Hepatocyte (in vitro differentiated cells): ENCODE measurements around the gene SORCS2. TPM values are rescaled to one million over a fixed set of nuclear protein-coding genes. Genes with fewer than 3 reads are reported as not detected.

Experiments
- DNase-seq: peaks from one replicate; pipeline ENCODE4 v3.0.0-alpha.2; 2016; ENCODE audit warnings: low spot score
- H2AFZ ChIP-seq: fragments of 200-600 bp; sonication (generic); 2 replicates; pipeline ENCODE4 v1.6.0; 2016; ENCODE audit warnings: antibody characterized with exemption, mild to moderate bottlenecking
- H3K27ac ChIP-seq: fragments of 200-600 bp; sonication (generic); 2 replicates; pipeline ENCODE4 v1.5.1; 2016; ENCODE audit warnings: mild to moderate bottlenecking
- H3K27me3 ChIP-seq: fragments of 200-600 bp; sonication (generic); 2 replicates; pipeline ENCODE4 v1.6.1; 2016
- H3K36me3 ChIP-seq: fragments of 200-600 bp; sonication (generic); replicated peaks from 2 replicates; pipeline ENCODE4 v1.5.1; 2016; ENCODE audit warnings: low read depth; ENCODE audit not compliant: insufficient read depth
- H3K4me1 ChIP-seq: fragments of 200-600 bp; sonication (generic); 2 replicates; pipeline ENCODE4 v1.5.1; 2016; ENCODE audit warnings: mild to moderate bottlenecking, moderate library complexity; ENCODE audit not compliant: insufficient read depth
- H3K4me2 ChIP-seq: fragments of 200-600 bp; sonication (generic); 2 replicates; pipeline ENCODE4 v1.6.0; 2016
- H3K4me3 ChIP-seq: fragments of 200-600 bp; sonication (generic); 2 replicates; pipeline ENCODE4 v1.5.1; 2016; ENCODE audit warnings: mild to moderate bottlenecking
- H3K79me2 ChIP-seq: fragments of 200-600 bp; sonication (generic); 2 replicates; pipeline ENCODE4 v1.6.0; 2017; ENCODE audit warnings: mild to moderate bottlenecking
- H3K9me2 ChIP-seq: fragments of 200-600 bp; sonication (generic); replicated peaks from 2 replicates; pipeline ENCODE4 v1.6.0; 2017; ENCODE audit warnings: mild to moderate bottlenecking; ENCODE audit not compliant: insufficient read depth
- H3K9me3 ChIP-seq: fragments of 200-600 bp; sonication (generic); 2 replicates; pipeline ENCODE4 v1.5.1; 2016; ENCODE audit warnings: low read depth, mild to moderate bottlenecking
- H4K20me1 ChIP-seq: fragments of 200-600 bp; sonication (generic); 2 replicates; pipeline ENCODE4 v1.6.0; 2016; ENCODE audit warnings: mild to moderate bottlenecking; ENCODE audit not compliant: insufficient read depth, poor library complexity, severe bottlenecking
- CTCF ChIP-seq: fragments of 200-600 bp; sonication (generic); IDR thresholded peaks from 2 replicates; pipeline ENCODE4 v1.5.1; 2016; ENCODE audit warnings: antibody characterized with exemption, mild to moderate bottlenecking; ENCODE audit not compliant: poor library complexity
- EZH2 ChIP-seq: fragments of 200-600 bp; sonication (generic); IDR thresholded peaks from 2 replicates; pipeline ENCODE4 v1.6.1; 2016; ENCODE audit warnings: antibody characterized with exemption, mild to moderate bottlenecking, borderline replicate concordance
- EZH2phosphoT487 ChIP-seq: fragments of 200-600 bp; sonication (generic); IDR thresholded peaks from one replicate; pipeline ENCODE4 v1.6.1; 2018; ENCODE audit warnings: antibody characterized with exemption, mild to moderate bottlenecking, low read depth, moderate library complexity; ENCODE audit not compliant: unreplicated experiment, severe bottlenecking
- WGBS: methylation state at CpG from one replicate; pipeline ENCODE4 v1.1.6; 2016; ENCODE audit warnings: low lambda C conversion rate; ENCODE audit errors: missing lambda C conversion rate; 5-methylcytosine and 5-hydroxymethylcytosine counted together
- polyA plus RNA-seq: library from polyadenylated mRNA; unstranded; fragments of >200 nt; fragmentation: Nextera tagmentation; extraction: Ambion mirVana; gene quantifications from 2 replicates; pipeline ENCODE4 v1.2.1, GENCODE V29; 2016
- total RNA-seq: library from RNA; depleted of rRNA; stranded (reverse); fragments of >200 nt; gene quantifications from 2 replicates; pipeline ENCODE4 v1.2.3, GENCODE V29; 2014

The SORCS2 gene
- total and polyA plus RNA-seq, 2 experiments from 2014 or later: 1.6 to 4.8 TPM

- Histone ChIP-seq H3K27me3 (no peaks in the 10 kb centered on the region), H3K79me2 (no peaks in the 10 kb centered on the region), H3K4me3 (no peak overlapping the region), H3K4me2 (no peak overlapping the region), H3K9me3 (no peaks in the 10 kb centered on the region), H4K20me1 (no peaks in the 10 kb centered on the region), H3K4me1 (peaks cover 22% of the 10 kb centered on the region), H3K36me3 (no peaks in the 10 kb centered on the region), H3K9me2 (no peaks in the 10 kb centered on the region), H3K27ac (no peak overlapping the region), H2AFZ (no peak overlapping the region)
- DNase-seq: no peak
- WGBS: 87% methylated on average over 16 of the region's 17 CpGs
- TF ChIP-seq EZH2phosphoT487: no peak
- TF ChIP-seq EZH2: no peak
- TF ChIP-seq CTCF: no peak
These were observed 238.8 kb downstream of the SORCS2 start for GRCh38 chr4:7430965-7431695.

- peak; percentile 66 for DNase-seq
- Histone ChIP-seq H3K79me2 (no peaks in the 10 kb centered on the region), H4K20me1 (no peaks in the 10 kb centered on the region), H3K4me1 (peaks cover 30% of the 10 kb centered on the region), H3K4me2 (no peak overlapping the region), H3K9me2 (no peaks in the 10 kb centered on the region), H3K9me3 (no peaks in the 10 kb centered on the region), H3K27ac (no peak overlapping the region), H3K4me3 (no peak overlapping the region), H3K36me3 (no peaks in the 10 kb centered on the region), H2AFZ (no peak overlapping the region), H3K27me3 (no peaks in the 10 kb centered on the region)
- WGBS: 84% methylated on average over 27 of the region's 27 CpGs
- no peak for TF ChIP-seq EZH2
- no peak for TF ChIP-seq EZH2phosphoT487
- no peak for TF ChIP-seq CTCF
These were observed 239.6 kb downstream of the SORCS2 start for GRCh38 chr4:7431696-7432530.

- no peak for DNase-seq
- TF ChIP-seq EZH2: no peak
- no peak for TF ChIP-seq CTCF
- TF ChIP-seq EZH2phosphoT487: no peak
- Histone ChIP-seq H3K79me2 (no peaks in the 10 kb centered on the region), H3K4me3 (no peak overlapping the region), H3K4me2 (no peak overlapping the region), H3K4me1 (peaks cover 35% of the 10 kb centered on the region), H2AFZ (no peak overlapping the region), H3K36me3 (no peaks in the 10 kb centered on the region), H3K9me2 (no peaks in the 10 kb centered on the region), H3K9me3 (no peaks in the 10 kb centered on the region), H4K20me1 (no peaks in the 10 kb centered on the region), H3K27me3 (no peaks in the 10 kb centered on the region), H3K27ac (no peak overlapping the region)
- 86% methylated on average over 22 of the region's 23 CpGs for WGBS
These were observed 240.4 kb downstream of the SORCS2 start for GRCh38 chr4:7432531-7433375.
